Measurements from ENCODE around the gene CEP57. TPM values are rescaled to one million over a fixed set of nuclear protein-coding genes. Genes with fewer than 3 reads are reported as not detected.
"Not testable (repeated sequence)": the region's sequence is repeated elsewhere in the genome, so short reads cannot be mapped to it uniquely, and the experiment has no call there.

The CEP57 gene
- polyA plus RNA-seq, 2 of the 4 experiments (the other 2 are of a cell fraction), result 19.9 to 47.3 TPM

GRCh38 chr11:95853138-95853537, 62.8 kb downstream of the CEP57 start:
- CTCF ChIA-PET, result no interaction called here
- FAIRE-seq (no peak), ATAC-seq (no peak), DNase-seq (ENCODE audit: low read depth in 1 of 2, low spot score in 1 of 2) (no peak)
- TF ChIP-seq HES2 (IDR thresholded peaks at IDR 0.05), result no peak
- TF ChIP-seq KDM1A (IDR thresholded peaks at IDR 0.05; ENCODE audit: low read depth), result no peak
- TF ChIP-seq, protein P1, sequence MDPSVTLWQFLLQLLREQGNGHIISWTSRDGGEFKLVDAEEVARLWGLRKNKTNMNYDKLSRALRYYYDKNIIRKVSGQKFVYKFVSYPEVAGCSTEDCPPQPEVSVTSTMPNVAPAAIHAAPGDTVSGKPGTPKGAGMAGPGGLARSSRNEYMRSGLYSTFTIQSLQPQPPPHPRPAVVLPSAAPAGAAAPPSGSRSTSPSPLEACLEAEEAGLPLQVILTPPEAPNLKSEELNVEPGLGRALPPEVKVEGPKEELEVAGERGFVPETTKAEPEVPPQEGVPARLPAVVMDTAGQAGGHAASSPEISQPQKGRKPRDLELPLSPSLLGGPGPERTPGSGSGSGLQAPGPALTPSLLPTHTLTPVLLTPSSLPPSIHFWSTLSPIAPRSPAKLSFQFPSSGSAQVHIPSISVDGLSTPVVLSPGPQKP (IDR thresholded peaks at IDR 0.05; ENCODE audit: low read depth, low read length), result no peak
- no peak for TF ChIP-seq FOSB (CRISPR knock-in tag; IDR thresholded peaks at IDR 0.05)
- TF ChIP-seq CHD4 (IDR thresholded peaks at IDR 0.05; ENCODE audit: borderline replicate concordance), result no peak
- no peak for TF ChIP-seq PHF8 (IDR thresholded peaks at IDR 0.05; ENCODE audit: borderline replicate concordance, low read depth)
- H3K4me3 ChIP-seq, result no peak overlapping the region
- POLR2A ChIA-PET, result no interaction called here
- no peak overlapping the region for H3K27ac ChIP-seq
- H3K4me1 ChIP-seq, result peaks cover 7% of the 10 kb centered on the region; the same call in 2 of the 3 replicates
- H3K9me3 ChIP-seq, result no peaks in the 10 kb centered on the region
- no peak overlapping the region for H3K4me2 ChIP-seq

GRCh38 chr11:95853862-95854261, 63.6 kb downstream of the CEP57 start:
- POLR2A ChIA-PET, result no interaction called here

GRCh38 chr11:95854362-95854761, 64.1 kb downstream of the CEP57 start:
- ATAC-seq; DNase-seq (ENCODE audit: low read depth in 1 of 2, low spot score in 1 of 2); H3K4me2 ChIP-seq; FAIRE-seq; H3K4me3 ChIP-seq; H3K4me1 ChIP-seq; POLR2A ChIA-PET; H3K9me3 ChIP-seq; H3K27ac ChIP-seq: not testable (repeated sequence)
- CTCF ChIA-PET, result interaction anchor here (1.0 kb wide), 1 partner anchor 572 kb away, joined by 3 read pairs; no protein-coding TSS in a partner anchor
- 91% methylated on average over 5 of the region's 5 CpGs for WGBS (ENCODE audit: missing lambda C conversion rate)

More at GRCh38 chr11:95853862-95854261, 63.6 kb downstream of the CEP57 start:
- Histone ChIP-seq H3K9me3 (no peaks in the 10 kb centered on the region), H3K4me2 (no peak overlapping the region), H3K27ac (no peak overlapping the region), H3K4me3 (no peak overlapping the region), H3K4me1 (peaks cover 7% of the 10 kb centered on the region; the same call in 2 of the 3 replicates)
- 93% methylated on average over 2 of the region's 2 CpGs for WGBS (ENCODE audit: missing lambda C conversion rate)
- no peak for FAIRE-seq
- TF ChIP-seq ZFP36 (IDR thresholded peaks at IDR 0.05; ENCODE audit: borderline replicate concordance, partially characterized antibody), result no peak
- TF ChIP-seq, protein P1 (IDR thresholded peaks at IDR 0.05; ENCODE audit: low read depth, low read length), result no peak
- no peak for TF ChIP-seq KDM1A (IDR thresholded peaks at IDR 0.05; ENCODE audit: low read depth)
- TF ChIP-seq HEYL (CRISPR knock-in tag; IDR thresholded peaks at IDR 0.05), result no peak
- TF ChIP-seq MAX (IDR thresholded peaks at IDR 0.05), result no peak
- TF ChIP-seq EHF (CRISPR knock-in tag; IDR thresholded peaks at IDR 0.05), result no peak
- no peak for TF ChIP-seq ZNF302 (CRISPR knock-in tag; IDR thresholded peaks at IDR 0.05)
- CTCF ChIA-PET, result interaction anchor here (1.0 kb wide), 1 partner anchor 573 kb away, joined by 3 read pairs; no protein-coding TSS in a partner anchor
- no peak for ATAC-seq
- no peak for DNase-seq (ENCODE audit: low read depth in 1 of 2, low spot score in 1 of 2)

GRCh38 chr11:95860024-95860423, 69.7 kb downstream of the CEP57 start:
- ATAC-seq; DNase-seq (ENCODE audit: low read depth in 1 of 2, low spot score in 1 of 2); FAIRE-seq; H3K9me3 ChIP-seq; H3K4me1 ChIP-seq; H3K4me2 ChIP-seq; H3K27ac ChIP-seq; CTCF ChIA-PET; H3K4me3 ChIP-seq; POLR2A ChIA-PET: not testable (repeated sequence)
- WGBS (ENCODE audit: missing lambda C conversion rate), result 91% methylated on average over 4 of the region's 4 CpGs

DNA sequence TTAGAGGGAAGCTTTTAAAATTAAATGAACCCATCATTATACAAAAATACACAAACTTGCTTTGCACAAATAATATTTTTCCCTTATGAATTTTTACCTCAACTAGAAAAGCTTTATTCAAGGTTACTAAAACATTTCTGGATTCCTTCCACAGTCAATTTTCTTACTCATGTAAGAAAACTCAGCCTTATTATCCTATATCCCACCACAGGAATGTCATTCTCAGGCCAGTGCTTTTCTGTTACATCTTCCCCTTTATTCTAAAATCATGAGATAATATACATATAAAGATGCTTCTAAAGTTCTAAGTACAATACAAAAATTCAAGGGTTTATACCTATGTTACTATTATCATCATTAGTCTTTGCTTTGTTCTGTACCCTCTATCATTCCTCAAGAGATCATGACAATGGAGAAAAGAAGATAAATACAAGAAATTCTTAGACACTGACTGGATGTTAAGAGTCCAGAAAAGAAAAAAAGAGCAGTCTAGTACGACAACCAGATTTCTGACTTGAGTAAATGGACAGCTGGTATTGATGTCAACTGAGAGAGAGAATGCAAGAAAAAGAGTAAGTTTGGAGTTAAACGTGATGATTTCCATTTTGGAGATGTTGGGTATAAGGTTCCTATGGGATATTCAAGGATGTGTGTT, 73.3 kb downstream of the CEP57 start:
- H3K4me2 ChIP-seq, result no peak overlapping the region
- FAIRE-seq (no peak), ATAC-seq (no peak), DNase-seq (ENCODE audit: low read depth in 1 of 2, low spot score in 1 of 2) (no peak)
- H3K4me3 ChIP-seq, result no peak overlapping the region
- CTCF ChIA-PET, result interaction anchor here (1.5 kb wide), 1 partner anchor 479 kb away, joined by 3 read pairs; the partner anchor contains the start of gene MAML2
- POLR2A ChIA-PET, result no interaction called here
- H3K4me1 ChIP-seq, result no peaks in the 10 kb centered on the region
- 75% methylated on average over 2 of the region's 2 CpGs for WGBS (ENCODE audit: missing lambda C conversion rate)
- TF ChIP-seq, protein P1 (IDR thresholded peaks at IDR 0.05; ENCODE audit: low read depth, low read length), result no peak
- no peak for TF ChIP-seq SREBF2 (IDR thresholded peaks at IDR 0.05)
- no peaks in the 10 kb centered on the region for H3K9me3 ChIP-seq
- no peak overlapping the region for H3K27ac ChIP-seq
